HepG2 (cell line): ENCODE results near the gene IVL. TPM values are rescaled to one million over a fixed set of nuclear protein-coding genes. Genes with fewer than 3 reads are reported as not detected.

Experiments used
- SIX1 ChIP-seq: sonication (generic); formaldehyde crosslinking; IDR thresholded peaks from 2 replicates; pipeline ENCODE4 v1.4.0; 2020; ENCODE audit warnings: missing genetic modification reagents, borderline replicate concordance
- SP4 ChIP-seq: sonication (generic); formaldehyde crosslinking; IDR thresholded peaks from 2 replicates; pipeline ENCODE4 v1.8.1; 2023; ENCODE audit warnings: mild to moderate bottlenecking, missing genetic modification reagents
- SP5 ChIP-seq: IDR thresholded peaks from 2 replicates; pipeline ENCODE4 v1.6.1; 2016; ENCODE audit warnings: low read depth, borderline replicate concordance
- TBL1XR1 ChIP-seq: fragments of 150-350 bp; IDR thresholded peaks from 2 replicates; pipeline ENCODE4 v1.6.1; 2014; ENCODE audit warnings: borderline replicate concordance, low read length; ENCODE audit not compliant: partially characterized antibody
- THYN1 ChIP-seq: sonication (generic); formaldehyde crosslinking; IDR thresholded peaks from 2 replicates; pipeline ENCODE4 v1.8.1; 2023; ENCODE audit warnings: low read depth, mild to moderate bottlenecking, moderate library complexity, missing genetic modification reagents, borderline replicate concordance
- ZNF142 ChIP-seq: sonication (generic); formaldehyde crosslinking; IDR thresholded peaks from 2 replicates; pipeline ENCODE4 v1.4.0; 2020; ENCODE audit warnings: missing genetic modification reagents
- ZNF205 ChIP-seq: IDR thresholded peaks from 2 replicates; pipeline ENCODE4 v1.6.1; 2018; ENCODE audit warnings: missing biosample characterization, missing genetic modification reagents
- polyA plus RNA-seq, 8 experiments: library from polyadenylated mRNA; depleted of rRNA in 3 of 8; stranded (reverse) in 7 of 8; unstranded in 1 of 8; fragments of >200 nt; fragmentation: Illumina TruSeq in 4 of 8; extraction: Trizol in 4 of 8; gene quantifications; 2 replicates each; pipeline versions ENCODE4 v1.2.1 to v1.2.3, GENCODE V29; 2011 to 2016; ENCODE audit warnings: low read depth in 4 of 8, missing spikeins in 1 of 8, mixed read lengths in 1 of 8; ENCODE audit not compliant: insufficient read depth in 1 of 8
- total RNA-seq, 5 experiments: library from RNA; depleted of rRNA; stranded (reverse); fragments of >200 nt; fragmentation: Illumina TruSeq; extraction: Trizol; gene quantifications; 2 replicates each; pipeline ENCODE4 v1.2.3, GENCODE V29; 2016; ENCODE audit warnings: low read depth in 1 of 5
- TF ChIP-seq, protein P1 (sequence below): IDR thresholded peaks from 2 replicates; pipeline ENCODE4 v1.6.1; 2016; ENCODE audit warnings: missing genetic modification reagents, missing compliant biosample characterization
- TF ChIP-seq, protein P2 (sequence below): sonication (generic); formaldehyde crosslinking; IDR thresholded peaks from 2 replicates; pipeline ENCODE4 v1.4.0; 2020; ENCODE audit warnings: missing genetic modification reagents

Gene IVL
- total and polyA plus RNA-seq, 2 of the 13 experiments (the other 11 are each of a cell fraction or from before 2014, with no cell fraction given) = not detected

DNA sequence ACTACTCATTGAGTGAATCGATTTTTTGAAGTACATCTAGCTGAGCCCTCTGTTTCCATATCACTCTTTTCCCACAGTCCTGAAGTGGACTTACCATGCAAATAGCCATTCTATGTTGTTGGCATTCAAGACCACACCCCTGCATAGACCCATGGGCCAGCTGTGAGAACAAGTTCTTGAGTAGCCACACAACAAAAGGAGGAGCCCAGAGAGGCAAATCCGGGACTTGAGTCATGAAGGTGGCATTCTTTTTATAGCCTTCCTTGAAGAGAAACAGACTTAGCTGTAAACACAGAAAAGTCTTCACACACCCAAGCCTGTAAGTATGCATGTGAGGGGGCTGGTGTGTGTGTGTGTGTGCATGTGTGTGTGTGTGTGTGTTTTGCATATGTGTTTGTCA lies 24.9 kb downstream of the IVL start (continued):
- no peak for TF ChIP-seq ZNF142 (CRISPR knock-in tag)
- no peak for TF ChIP-seq TBL1XR1
- no peak for TF ChIP-seq SP4 (CRISPR knock-in tag)
- TF ChIP-seq, protein P1, sequence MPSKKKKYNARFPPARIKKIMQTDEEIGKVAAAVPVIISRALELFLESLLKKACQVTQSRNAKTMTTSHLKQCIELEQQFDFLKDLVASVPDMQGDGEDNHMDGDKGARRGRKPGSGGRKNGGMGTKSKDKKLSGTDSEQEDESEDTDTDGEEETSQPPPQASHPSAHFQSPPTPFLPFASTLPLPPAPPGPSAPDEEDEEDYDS = no peak
- TF ChIP-seq THYN1 (CRISPR knock-in tag) = no peak
- TF ChIP-seq, protein P2, sequence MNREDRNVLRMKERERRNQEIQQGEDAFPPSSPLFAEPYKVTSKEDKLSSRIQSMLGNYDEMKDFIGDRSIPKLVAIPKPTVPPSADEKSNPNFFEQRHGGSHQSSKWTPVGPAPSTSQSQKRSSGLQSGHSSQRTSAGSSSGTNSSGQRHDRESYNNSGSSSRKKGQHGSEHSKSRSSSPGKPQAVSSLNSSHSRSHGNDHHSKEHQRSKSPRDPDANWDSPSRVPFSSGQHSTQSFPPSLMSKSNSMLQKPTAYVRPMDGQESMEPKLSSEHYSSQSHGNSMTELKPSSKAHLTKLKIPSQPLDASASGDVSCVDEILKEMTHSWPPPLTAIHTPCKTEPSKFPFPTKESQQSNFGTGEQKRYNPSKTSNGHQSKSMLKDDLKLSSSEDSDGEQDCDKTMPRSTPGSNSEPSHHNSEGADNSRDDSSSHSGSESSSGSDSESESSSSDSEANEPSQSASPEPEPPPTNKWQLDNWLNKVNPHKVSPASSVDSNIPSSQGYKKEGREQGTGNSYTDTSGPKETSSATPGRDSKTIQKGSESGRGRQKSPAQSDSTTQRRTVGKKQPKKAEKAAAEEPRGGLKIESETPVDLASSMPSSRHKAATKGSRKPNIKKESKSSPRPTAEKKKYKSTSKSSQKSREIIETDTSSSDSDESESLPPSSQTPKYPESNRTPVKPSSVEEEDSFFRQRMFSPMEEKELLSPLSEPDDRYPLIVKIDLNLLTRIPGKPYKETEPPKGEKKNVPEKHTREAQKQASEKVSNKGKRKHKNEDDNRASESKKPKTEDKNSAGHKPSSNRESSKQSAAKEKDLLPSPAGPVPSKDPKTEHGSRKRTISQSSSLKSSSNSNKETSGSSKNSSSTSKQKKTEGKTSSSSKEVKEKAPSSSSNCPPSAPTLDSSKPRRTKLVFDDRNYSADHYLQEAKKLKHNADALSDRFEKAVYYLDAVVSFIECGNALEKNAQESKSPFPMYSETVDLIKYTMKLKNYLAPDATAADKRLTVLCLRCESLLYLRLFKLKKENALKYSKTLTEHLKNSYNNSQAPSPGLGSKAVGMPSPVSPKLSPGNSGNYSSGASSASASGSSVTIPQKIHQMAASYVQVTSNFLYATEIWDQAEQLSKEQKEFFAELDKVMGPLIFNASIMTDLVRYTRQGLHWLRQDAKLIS (CRISPR knock-in tag) = no peak
- TF ChIP-seq SIX1 (CRISPR knock-in tag) = no peak
- TF ChIP-seq SP5 (CRISPR knock-in tag) = no peak
- TF ChIP-seq ZNF205 = no peak
- TF ChIP-seq, all 625 proteins: peak for 0
